NOMO-1 treated with DMSO at 0.1 percent for 48 hours (cell line): Measurements from ENCODE around the gene ARAP1.
A peak's percentile ranks its signal among the peaks of the same experiment; 100 is the strongest.

Experiments
- DNase-seq: peaks from one replicate; lab custom pipeline; 2025; ENCODE audit not compliant: unreplicated experiment; lab: John Stamatoyannopoulos, UW

The ARAP1 gene

DNA sequence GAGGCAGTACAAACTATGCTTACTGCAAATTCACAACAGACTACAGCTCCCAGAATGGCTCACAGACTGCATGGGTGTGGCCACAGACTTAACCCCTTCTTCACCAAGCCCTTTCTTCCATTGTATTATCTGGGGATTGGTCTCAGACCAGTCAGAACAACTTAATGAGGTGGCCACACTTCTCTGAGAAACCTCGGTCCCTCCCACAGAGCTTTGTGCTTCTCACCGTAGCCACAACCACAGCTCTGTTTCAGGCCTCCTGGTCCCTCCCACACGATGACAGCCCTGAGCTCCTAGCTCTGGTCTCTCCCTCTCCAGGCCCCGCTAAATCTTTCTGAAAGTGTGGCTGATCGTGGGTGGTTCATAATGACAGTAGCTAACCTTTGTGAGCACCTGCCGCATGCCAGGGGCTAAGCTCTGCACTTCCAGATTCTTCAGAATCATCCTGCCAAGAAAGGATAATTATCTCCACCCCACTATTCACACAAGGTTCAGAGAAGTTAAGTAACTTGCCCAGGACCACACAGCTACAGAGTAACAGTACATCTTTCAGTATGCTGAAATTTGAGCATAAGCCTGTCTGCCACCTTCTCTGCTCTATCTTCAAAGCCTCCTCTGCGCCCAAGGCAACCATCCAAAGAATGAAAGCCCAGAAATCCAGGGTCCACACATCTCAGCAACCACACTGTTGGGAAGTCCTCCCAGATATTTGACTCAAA, 83.4 kb downstream of the ARAP1 start:
- DNase-seq, result no peak

DNA sequence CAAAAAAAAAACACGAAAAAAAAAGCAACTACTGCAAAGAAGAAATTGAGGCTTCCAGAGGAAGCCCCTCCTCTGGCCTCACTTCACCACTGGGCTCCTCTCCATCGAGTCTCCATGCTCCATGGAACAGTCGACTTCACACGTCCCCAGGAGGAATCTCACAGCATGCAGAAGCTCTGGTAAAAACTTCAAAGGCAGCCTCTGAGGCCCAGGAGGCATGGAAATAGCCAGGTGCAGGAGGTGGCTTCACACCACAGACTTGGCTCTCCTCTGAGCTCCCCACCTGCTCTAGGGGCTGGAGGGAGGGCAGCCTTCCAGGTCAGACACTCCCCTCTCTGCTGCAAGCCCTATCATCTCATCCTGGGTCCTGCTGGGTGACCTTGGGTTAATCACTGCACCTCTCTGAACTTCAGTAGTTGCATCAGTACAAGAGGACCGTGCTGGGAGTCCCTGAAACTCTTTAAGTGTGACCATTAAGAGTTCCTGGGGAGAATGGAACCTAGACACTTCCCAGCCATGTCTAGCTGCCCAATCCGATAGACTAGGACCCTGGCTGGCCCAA, 86.2 kb downstream of the ARAP1 start:
- no peak for DNase-seq

DNA sequence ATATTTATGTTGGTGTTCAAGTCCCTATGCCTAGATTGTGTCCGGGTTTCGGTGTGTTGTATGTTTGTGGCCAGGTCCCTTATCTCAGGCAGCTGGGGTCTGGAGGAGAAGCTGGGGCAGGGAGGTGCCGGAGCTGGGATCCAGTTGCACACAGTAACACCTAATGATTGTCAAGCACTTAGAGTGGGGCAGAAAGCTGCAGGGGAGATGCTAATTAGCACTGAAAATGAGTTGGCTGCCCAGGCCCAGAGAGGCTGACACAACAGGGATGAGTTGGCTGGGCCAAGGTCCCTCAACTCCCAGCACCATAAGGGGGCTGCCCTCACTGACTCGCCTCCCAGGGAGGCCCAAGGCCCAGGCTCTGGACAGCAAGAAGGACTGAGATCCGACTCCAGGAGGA, 90.2 kb downstream of the ARAP1 start:
- DNase-seq, result no peak

DNA sequence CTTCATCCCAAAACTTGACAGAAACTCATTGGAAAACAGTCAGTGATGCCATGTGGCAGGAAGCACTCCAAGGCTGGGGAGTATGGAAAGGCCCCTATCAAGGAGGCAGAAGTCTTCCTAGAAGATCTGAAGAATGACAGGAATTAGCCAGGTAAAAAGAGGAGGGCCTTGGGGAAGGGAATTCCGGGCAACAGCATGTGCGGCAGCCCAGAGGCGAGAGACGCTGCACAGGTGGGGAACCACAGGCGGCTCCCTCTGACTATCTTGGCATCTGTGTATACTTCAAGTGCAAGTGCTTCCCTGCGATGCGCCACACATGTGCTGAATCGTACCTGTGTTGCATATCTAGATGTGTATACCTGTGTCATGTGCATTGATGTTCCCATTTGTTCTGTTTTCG, 90.7 kb downstream of the ARAP1 start:
- DNase-seq, result no peak

DNA sequence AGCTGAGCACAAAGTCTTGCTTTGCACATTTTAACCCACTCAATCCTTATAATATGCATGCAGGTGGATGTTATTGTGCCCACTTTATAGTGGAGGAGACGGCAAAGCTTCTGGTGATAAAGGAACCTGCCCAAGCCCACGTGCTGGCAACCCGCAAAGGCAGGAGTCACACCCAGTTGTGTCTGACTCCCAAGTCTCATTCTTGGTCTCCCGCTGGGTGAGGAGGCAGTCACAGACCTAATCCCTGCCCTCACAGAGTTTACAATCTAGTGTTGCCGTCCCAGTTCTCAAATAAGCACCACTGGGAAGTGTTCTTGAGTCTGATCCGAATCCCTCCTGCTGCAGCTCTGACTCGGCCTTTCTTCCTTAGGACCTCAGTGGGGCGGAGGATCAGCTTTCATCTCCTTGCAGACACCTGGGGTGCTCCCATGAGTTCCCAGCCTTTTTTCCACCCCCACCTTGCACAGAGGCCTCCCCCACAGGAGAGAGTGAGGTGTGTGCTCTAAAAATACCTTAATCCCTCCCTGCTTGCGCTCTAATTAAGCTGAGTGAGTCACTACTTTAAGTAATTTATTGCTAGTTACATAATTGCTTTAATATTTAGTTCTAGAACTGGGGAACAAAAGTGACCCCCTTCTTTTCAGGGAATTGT, 93.1 kb downstream of the ARAP1 start:
- no peak for DNase-seq

DNA sequence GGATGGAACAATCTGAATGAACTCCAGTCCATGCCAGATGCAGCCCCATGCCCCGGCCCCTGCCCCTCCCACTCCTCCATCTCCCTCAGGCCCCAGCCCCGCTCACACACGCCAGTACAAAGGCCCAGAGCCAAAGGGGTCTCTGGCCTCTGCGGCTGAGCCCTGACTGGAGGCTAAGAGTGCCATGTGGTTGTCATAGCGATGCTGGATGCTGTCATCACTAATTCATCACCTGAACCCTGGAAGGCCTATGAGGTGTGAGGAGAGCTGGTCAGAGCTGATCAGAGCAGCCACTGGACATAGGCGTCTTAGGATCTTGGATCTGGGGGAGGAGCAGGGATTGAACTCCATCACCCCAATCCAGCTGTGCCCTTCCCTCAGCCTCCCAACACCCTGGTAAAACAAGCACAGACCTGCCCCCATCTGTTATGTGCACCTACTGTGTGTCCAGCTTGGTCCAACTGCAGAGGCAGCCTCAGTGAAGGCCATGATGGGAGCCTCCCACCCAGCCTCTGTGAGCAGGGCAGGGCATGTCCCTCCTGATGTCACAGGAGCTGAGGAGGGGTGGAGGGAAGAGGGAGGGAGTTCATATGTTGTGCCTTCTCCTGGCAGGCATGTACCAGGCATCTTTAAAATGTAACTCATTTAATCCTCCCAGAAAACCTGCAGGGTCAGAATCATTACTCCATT, 94.7 kb downstream of the ARAP1 start:
- no peak for DNase-seq

DNA sequence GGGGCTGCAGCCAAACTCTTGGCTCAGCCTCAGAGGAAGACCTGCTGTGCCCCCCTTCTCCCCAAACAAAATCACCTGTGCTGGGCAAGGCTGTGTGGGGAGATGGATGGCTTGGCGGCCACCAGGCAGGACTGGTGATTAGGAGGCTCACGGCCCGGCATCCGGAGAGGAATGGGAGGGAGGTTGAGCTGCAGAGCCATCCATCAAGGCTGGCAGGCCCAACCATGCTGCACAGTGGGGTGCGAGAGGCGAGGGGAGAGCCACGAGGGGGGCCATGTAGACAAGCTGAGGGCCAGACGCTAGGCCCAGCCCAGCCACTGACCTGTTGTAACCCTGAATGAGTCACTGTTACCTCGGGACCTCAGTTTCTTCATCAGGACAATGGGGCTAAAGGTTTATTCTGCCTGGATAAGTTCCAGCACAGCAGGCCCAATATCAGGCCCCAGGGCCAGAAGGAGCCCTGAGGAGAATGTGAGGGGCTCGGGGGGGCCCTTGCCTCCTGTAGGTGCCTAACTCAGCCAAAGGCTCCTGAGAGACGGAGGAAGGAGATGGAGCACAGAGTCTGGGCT, 96.2 kb downstream of the ARAP1 start:
- no peak for DNase-seq

DNA sequence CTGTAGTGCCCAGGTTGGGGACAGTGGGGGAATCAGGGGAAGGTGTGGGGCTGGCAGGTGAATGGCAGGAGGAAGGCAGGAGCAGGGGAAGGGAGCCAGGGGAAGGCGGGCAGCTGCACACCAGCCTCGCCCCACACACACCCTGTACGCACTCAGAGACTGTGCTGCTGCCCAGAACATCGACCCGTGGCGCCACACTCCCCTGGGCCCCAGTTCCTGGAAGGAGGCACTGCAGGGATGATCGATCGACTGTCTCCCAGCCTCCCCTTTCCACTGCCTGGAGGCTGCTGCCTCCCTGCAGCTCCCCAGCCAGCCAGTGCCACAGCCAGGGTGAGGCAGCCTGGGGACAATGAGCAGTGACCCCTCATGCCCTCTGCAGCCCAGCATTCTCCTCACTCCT, 97.2 kb downstream of the ARAP1 start:
- no peak for DNase-seq

DNA sequence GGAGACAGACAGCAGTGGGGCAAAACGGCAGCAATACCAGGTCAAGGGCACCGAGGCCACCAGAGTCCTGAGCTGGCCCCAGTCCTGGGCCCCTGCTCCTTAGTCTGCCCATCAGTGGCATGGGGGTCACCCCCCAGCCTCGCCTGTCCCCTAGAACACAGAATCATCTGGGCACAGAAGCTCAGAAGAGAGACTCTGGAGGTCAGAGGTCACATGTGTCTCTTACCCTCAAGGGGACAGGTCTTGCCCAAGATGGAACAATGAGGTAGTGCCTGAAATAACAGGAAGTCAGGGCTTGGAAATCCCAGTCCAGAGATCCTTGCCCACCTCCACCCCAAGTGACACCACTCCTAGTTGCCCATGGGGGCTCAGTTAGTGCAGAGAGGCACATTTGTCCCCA, 98.6 kb downstream of the ARAP1 start:
- DNase-seq, result no peak

DNA sequence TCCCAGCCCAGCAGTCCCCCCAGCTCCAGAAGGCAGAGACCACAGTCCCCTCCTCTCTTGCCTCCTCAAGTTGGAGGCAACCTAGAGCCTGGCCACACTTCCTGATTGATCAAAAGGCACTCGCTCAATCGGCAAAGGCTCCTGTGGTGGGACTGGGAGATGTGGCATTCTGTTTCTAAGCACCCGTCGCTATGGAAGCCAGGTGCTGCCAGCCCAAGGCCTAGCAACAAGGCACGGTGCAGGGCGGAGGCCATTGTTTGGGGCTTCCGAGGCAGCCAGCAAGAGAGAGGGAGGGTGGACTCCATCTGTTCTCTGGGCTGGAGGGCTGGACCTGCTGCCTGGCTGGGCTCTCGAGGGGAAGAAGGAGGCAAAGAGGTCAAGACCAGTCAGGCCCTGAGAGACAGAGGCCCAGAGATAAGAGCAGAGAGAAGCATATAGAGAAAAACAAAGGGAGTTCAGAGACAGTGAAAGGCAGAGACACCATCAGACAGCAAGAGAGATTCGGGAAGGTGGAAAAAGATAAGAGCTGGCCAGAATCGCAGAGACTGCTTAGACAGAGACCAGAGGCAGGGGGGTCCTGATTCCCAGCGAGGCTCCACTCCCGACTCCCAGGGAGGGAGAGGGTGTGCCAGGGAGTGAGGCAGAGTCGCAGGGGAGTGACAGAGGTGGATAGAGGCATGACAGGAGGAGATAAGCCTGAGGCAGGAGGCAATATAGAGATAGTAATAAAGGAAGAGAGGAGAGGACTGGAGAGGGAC, 99.2 kb downstream of the ARAP1 start:
- no peak for DNase-seq

DNA sequence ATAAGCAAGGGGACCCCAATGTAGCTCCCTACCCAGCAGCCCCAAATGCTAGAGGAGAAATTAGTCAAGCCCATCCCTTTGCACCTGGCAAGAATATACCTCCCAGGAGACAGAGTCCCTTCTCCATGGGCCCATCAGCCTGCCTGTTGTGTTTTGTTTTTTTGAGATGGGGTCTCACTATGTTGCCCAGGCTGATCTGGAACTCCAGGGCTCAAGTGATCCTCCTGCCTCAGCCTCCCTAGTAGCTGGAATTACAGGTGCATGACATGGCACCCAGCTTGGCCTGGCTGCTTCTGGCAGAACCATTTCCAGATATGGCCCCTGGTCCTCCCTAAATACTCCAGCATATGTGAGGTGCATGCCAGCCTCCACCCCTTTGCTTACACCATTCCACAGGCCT, 100.1 kb downstream of the ARAP1 start:
- no peak for DNase-seq

DNA sequence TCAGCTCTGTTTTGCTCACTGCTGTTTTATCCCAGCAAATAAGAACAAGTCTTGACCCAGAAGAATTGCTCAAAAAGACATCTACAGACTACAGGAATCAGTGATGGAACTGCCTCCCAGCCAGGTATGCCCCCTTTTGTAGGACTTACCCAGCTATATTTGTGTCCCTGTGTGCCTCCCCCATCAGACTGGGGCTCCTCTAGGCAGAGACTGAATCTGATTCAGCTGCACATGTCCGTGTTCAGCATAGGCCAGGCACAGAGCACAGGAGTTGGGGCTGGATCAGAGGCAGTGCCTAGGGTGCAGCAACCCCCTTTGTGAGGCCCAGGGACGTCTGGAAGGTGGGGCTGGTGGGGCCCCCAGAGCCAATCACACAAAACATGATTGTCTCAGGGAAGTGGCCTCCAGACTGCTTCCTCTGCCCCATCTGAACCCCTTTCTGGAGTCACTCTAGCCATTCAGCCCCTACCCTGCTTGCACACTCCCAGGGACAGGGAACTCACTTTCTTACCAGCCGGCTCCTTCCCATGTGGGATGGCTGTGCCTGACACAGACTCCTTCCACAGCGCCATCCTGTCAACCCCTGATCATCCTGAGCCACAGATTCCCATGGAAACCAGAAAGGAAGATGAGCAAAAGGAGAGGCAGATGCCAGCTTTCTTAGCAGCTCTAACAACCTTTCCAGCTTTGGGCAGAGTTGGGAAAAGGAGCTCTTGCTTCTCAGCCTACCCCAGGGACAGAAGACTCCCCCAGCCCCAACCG, 102.8 kb downstream of the ARAP1 start:
- DNase-seq, result no peak

DNA sequence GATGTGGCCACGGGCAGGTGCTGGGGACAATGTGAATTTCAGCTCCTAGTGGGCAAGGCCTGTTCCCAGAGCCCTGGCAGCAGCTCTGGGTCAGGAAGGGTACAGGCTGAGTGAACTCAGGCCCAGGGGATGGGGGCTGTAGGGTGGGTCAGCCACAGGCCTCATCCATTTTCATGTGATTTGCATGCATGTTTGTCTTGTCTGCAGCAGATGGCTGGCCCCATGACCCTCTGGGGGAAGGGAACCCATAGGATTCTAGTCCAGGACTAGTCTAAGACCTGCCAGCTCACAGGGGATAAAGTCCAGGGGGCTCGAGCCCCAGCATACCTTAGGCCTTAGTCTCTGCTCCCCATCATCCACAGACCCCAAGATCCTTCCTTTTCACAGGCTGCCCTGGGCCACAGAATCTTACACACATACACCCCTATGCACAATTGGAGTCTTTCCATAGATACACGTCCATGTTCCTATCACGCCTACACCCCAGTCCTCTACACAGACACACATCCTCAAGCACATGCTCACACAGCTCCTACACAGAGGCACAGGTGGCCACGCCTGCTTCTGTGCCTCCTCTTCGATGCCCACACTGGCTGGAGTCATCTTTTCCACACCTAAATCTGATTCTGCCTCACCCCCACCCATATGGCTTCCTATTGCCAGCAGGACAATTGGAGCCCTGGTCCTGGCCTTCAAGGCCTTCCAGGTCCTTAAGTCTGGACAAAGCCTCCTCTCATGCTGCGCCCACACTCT, 103.6 kb downstream of the ARAP1 start:
- no peak for DNase-seq

DNA sequence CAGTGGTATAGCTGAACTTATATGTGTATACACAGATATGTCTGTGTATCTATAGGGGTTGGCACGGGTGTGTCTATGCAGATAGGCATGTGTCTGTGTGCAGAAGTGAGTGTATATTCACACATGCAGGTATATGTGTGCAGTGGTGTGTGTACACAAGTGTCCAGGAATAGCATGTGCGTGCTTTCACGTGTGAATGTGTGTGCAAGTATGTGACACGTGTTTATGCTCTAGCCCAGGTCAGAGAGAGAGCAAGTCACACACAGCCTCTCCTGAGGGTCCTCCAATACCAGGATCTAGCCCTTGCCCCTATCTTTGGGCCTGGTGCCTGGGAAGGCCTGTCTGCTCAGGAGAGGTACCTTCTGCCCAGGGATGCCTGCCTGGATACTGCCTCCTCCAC, 104.3 kb downstream of the ARAP1 start:
- no peak for DNase-seq

DNA sequence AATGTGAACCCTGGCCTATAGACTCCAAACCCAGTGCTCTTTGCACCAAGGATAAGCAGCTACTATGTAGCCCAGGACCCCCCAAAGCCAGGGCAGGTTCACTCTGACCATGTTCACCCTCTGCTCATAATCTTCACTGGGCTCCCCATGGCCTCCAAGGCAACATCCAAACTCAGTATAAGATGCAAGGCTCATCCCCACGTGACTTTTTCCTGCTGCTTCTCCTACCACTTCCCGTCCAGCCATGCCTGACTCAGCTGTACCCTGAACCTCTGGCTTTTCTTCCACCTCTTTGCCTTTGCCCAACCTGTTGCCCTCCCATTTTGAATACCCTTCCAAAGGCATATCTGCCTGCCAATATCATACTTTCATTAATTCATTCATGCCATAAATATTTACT, 105.7 kb downstream of the ARAP1 start:
- DNase-seq, result no peak

DNA sequence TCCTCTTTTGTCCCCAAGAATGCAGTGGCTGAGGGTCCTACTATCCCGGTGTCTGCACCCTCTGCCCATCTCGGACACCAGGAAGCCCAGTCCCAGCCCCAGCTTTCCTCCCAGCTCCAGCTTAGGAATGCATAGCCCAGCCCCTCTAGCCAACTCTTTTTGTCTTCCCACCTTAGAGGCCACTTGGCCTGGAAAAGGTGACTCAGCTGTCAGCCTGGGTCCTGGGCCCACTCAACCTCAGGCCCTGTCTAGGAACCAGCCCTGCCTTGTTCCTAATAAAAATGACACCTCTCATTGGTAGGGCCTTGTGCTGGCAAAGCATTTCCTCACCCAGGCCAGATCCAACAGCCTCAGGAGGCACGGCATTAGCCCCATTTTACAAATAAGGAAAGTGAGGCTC, 106.2 kb downstream of the ARAP1 start:
- DNase-seq, result no peak

DNA sequence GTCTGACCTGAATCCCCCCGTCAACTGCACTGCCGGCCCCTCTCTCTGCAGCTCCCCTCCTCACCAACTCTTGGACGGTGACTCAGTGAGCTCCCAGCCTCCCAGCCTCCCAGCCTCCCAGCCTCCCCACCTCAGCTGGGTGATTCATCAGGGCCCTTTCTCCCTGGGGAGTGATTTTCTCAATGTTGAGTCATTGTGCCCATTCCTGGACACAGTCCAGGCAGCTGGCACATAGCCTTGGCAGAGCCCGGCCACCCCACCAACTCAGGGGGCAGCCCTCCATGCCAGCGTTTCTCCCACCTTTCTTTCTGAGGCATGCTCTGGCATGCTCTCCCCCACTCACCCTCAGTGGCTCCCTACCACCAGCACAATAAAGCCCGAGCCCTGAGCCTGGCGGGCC, 108.7 kb downstream of the ARAP1 start:
- DNase-seq, result no peak

DNA sequence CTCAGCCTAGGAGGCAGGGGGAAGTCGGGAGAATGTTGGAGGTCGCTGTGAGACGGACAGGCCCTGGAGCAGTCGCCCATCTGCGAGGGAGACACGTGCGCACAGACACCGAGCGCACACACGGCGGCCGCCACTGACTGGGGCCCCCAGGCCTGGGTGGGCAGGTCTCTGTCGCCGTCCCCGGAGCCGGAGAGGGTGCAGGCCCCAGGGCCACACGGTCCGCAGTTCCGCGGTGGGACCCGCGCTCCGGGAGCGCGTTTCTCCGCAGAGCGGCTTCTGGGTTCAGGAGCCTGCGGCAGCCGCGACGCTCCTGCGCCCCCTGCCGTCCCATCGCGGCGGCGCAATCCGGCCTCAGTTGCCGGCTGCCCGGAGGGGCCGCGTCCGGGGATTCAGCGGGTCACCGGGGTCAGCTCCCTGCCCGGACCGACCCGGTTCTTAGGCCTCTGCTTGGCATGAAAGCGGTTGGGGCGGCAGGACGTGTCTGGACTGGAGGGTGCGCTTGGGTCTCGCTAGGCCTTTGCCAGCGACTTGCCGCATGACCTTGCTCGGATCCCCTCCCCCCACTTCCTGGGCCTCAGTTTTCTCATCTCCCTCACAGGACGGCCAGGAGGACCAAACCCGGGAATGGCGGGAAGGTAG, 109.2 kb downstream of the ARAP1 start:
- DNase-seq, result peak; percentile 32
